Thyroid gland (tissue), 4 donors: ENCODE results near the gene WWC2.

Experiments
- POLR2A ChIP-seq, 2 donors: fragments of 450-650 bp; IDR thresholded peaks; one replicate each; pipeline ENCODE4 v1.6.1; 2017; ENCODE audit warnings: antibody characterized with exemption in 2 of 2, mild to moderate bottlenecking in 2 of 2, moderate library complexity in 1 of 2
- TF ChIP-seq, protein P1 (sequence below), 6 experiments: fragments of 200-600 bp in 3 of 6; fragments of 450-650 bp in 3 of 6; sonication (generic) in 3 of 6; IDR thresholded peaks; one replicate each; pipeline ENCODE4 v1.5.1; 2016 to 2019; ENCODE audit warnings: antibody characterized with exemption in 6 of 6, mild to moderate bottlenecking in 2 of 6, inconsistent platforms in 1 of 6, moderate library complexity in 1 of 6

DNA sequence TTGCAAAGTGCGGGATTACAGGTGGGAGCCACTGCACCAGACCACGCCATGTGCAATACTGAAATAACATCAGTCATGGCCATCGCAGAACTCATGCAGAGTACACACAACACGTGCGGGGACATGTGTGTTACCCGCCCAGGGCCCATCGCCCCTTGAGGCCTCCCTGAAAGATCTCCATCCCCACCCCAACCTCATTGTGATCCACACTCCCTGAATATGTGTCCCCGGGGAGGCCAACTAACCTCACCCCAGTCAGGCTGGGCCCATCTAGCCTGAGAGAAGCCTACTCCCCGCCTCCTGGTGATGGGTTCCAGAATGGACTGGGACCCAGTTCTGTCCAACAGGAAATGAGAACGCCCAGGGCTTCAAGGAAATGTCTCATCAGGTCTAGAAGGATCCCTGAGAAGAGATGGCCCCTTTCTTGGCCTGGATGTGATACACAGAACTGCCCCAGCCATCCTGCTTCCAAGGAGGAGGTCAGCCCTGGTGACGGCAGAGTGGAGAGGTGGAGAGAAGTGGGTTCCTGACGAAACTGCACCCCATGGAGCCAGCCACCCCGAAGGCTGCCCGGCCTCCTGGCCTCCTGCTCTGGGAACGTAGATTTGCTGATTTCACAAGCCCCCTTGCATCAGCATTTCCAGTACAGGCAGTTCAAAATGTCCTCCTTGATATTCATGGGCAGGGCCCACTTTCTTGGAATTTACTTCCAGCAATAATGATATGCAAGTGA is 245.6 kb downstream of the WWC2 start:
- TF ChIP-seq, protein P1, sequence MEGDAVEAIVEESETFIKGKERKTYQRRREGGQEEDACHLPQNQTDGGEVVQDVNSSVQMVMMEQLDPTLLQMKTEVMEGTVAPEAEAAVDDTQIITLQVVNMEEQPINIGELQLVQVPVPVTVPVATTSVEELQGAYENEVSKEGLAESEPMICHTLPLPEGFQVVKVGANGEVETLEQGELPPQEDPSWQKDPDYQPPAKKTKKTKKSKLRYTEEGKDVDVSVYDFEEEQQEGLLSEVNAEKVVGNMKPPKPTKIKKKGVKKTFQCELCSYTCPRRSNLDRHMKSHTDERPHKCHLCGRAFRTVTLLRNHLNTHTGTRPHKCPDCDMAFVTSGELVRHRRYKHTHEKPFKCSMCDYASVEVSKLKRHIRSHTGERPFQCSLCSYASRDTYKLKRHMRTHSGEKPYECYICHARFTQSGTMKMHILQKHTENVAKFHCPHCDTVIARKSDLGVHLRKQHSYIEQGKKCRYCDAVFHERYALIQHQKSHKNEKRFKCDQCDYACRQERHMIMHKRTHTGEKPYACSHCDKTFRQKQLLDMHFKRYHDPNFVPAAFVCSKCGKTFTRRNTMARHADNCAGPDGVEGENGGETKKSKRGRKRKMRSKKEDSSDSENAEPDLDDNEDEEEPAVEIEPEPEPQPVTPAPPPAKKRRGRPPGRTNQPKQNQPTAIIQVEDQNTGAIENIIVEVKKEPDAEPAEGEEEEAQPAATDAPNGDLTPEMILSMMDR (IDR thresholded peaks at IDR 0.05): no peak
- no peak for TF ChIP-seq POLR2A (IDR thresholded peaks at IDR 0.05)
